HEK293 (cell line): ENCODE data around the gene AQP12A.

ENCODE experiments used
- CTCF ChIA-PET: fragments of 350-600 bp; formaldehyde crosslinking; extraction: SDS; loops from one replicate; lab custom pipeline; 2021; ENCODE audit warnings: antibody characterized with exemption; lab: Yijun Ruan, JAX
- POLR2A ChIA-PET: fragments of 300-600 bp; formaldehyde crosslinking; extraction: SDS; loops from one replicate; lab custom pipeline; 2020; ENCODE audit warnings: antibody characterized with exemption, inconsistent platforms; lab: Yijun Ruan, JAX
- H3K27ac ChIP-seq: fragments of 200-500 bp; sonication (Bioruptor generic); 2 replicates; pipeline ENCODE4 v1.5.1; 2014; ENCODE audit warnings: low read depth, low read length, control low read depth, inconsistent platforms; ENCODE audit errors: extremely low read depth
- H3K36me3 ChIP-seq, 2 experiments: fragments of 200-500 bp in 1 of 2; sonication (Bioruptor generic) in 1 of 2; 1 replicate in 1 of 2; 2 replicates in 1 of 2; pipeline ENCODE4 v1.5.1; 2014 to 2017; ENCODE audit warnings: inconsistent platforms in 2 of 2, low read length in 2 of 2; ENCODE audit not compliant: control insufficient read depth in 2 of 2, insufficient read depth in 1 of 2
- H3K4me1 ChIP-seq: fragments of 200-500 bp; sonication (Bioruptor generic); 2 replicates; pipeline ENCODE4 v1.5.1; 2014; ENCODE audit warnings: mild to moderate bottlenecking, low read length, inconsistent platforms; ENCODE audit not compliant: control insufficient read depth, insufficient read depth
- H3K4me3 ChIP-seq: 2 replicates; pipeline ENCODE4 v1.5.1; 2011; ENCODE audit warnings: low read depth, mild to moderate bottlenecking, control low read depth, low read length, moderate library complexity
- H3K9me3 ChIP-seq: fragments of 200-500 bp; sonication (Bioruptor generic); 2 replicates; pipeline ENCODE4 v1.5.1; 2014; ENCODE audit warnings: low read depth, low read length, inconsistent platforms; ENCODE audit not compliant: control insufficient read depth, insufficient read depth
- PRDM1 ChIP-seq: fragments of 450-650 bp; formaldehyde crosslinking; IDR thresholded peaks from 2 replicates; pipeline ENCODE4; 2016; ENCODE audit warnings: missing biosample characterization, missing genetic modification characterization
- RBAK ChIP-seq: fragments of 450-650 bp; formaldehyde crosslinking; IDR thresholded peaks from 2 replicates; pipeline ENCODE4 v1.5.1; 2016; ENCODE audit warnings: missing biosample characterization, missing genetic modification characterization
- SP3 ChIP-seq: fragments of 450-650 bp; formaldehyde crosslinking; IDR thresholded peaks from 2 replicates; pipeline ENCODE4 v1.5.1; 2016; ENCODE audit warnings: missing biosample characterization, missing genetic modification characterization
- ZBTB26 ChIP-seq: fragments of 450-650 bp; formaldehyde crosslinking; optimal IDR thresholded peaks from 2 replicates; pipeline ENCODE3; 2016; ENCODE audit warnings: missing biosample characterization, mild to moderate bottlenecking, missing genetic modification characterization
- ZNF121 ChIP-seq: fragments of 450-650 bp; formaldehyde crosslinking; IDR thresholded peaks from 2 replicates; pipeline ENCODE4 v1.5.1; 2016; ENCODE audit warnings: missing biosample characterization, missing genetic modification characterization
- ZNF148 ChIP-seq: fragments of 450-650 bp; formaldehyde crosslinking; IDR thresholded peaks from 2 replicates; pipeline ENCODE4 v1.5.0; 2017; ENCODE audit warnings: missing biosample characterization, missing genetic modification characterization, borderline replicate concordance
- ZNF175 ChIP-seq: fragments of 450-650 bp; formaldehyde crosslinking; IDR thresholded peaks from 2 replicates; pipeline ENCODE4 v1.5.1; 2016; ENCODE audit warnings: missing biosample characterization, missing genetic modification characterization
- ZNF19 ChIP-seq: fragments of 450-650 bp; formaldehyde crosslinking; IDR thresholded peaks from 2 replicates; pipeline ENCODE4; 2016; ENCODE audit warnings: missing biosample characterization, missing genetic modification characterization, low read depth
- ZNF366 ChIP-seq: fragments of 450-650 bp; formaldehyde crosslinking; conservative IDR thresholded peaks from 2 replicates; pipeline ENCODE4 v1.5.1; 2016; ENCODE audit warnings: missing biosample characterization, missing genetic modification characterization
- ZNF473 ChIP-seq: fragments of 450-650 bp; formaldehyde crosslinking; IDR thresholded peaks from 2 replicates; pipeline ENCODE4 v1.5.1; 2017; ENCODE audit warnings: missing biosample characterization, missing genetic modification characterization
- ZNF514 ChIP-seq: fragments of 450-650 bp; formaldehyde crosslinking; IDR thresholded peaks from 2 replicates; pipeline ENCODE4 v1.5.1; 2016; ENCODE audit warnings: missing biosample characterization, missing genetic modification characterization
- ZNF521 ChIP-seq: fragments of 450-650 bp; formaldehyde crosslinking; IDR thresholded peaks from 2 replicates; pipeline ENCODE4 v1.5.1; 2017; ENCODE audit warnings: missing biosample characterization, mild to moderate bottlenecking, missing genetic modification characterization
- ZNF561 ChIP-seq: fragments of 450-650 bp; IDR thresholded peaks from 2 replicates; pipeline ENCODE4 v1.5.1; 2018; ENCODE audit warnings: missing biosample characterization, missing genetic modification characterization, borderline replicate concordance
- ZNF585B ChIP-seq: fragments of 450-650 bp; formaldehyde crosslinking; IDR thresholded peaks from 2 replicates; pipeline ENCODE4 v1.5.1; 2016; ENCODE audit warnings: missing biosample characterization, missing genetic modification characterization
- ZNF76 ChIP-seq: fragments of 450-650 bp; formaldehyde crosslinking; IDR thresholded peaks from 2 replicates; pipeline ENCODE4; 2016; ENCODE audit warnings: low read depth, missing biosample characterization, missing genetic modification characterization, borderline replicate concordance
- TF ChIP-seq, protein P1 (sequence below): fragments of 450-650 bp; IDR thresholded peaks from 2 replicates; pipeline ENCODE4 v1.5.1; 2018; ENCODE audit warnings: missing biosample characterization, missing genetic modification characterization
- TF ChIP-seq, protein P2 (sequence below): fragments of 450-650 bp; formaldehyde crosslinking; IDR thresholded peaks from 2 replicates; pipeline ENCODE4 v1.5.1; 2016; ENCODE audit warnings: missing biosample characterization, missing genetic modification characterization
- TF ChIP-seq, protein P3 (sequence below): fragments of 450-650 bp; formaldehyde crosslinking; IDR thresholded peaks from 2 replicates; pipeline ENCODE4 v1.5.1; 2016; ENCODE audit warnings: missing biosample characterization, missing genetic modification characterization
- TF ChIP-seq, protein P4 (sequence below): fragments of 450-650 bp; formaldehyde crosslinking; IDR thresholded peaks from 2 replicates; pipeline ENCODE4 v1.5.1; 2016; ENCODE audit warnings: missing biosample characterization, missing genetic modification characterization

Gene AQP12A

GRCh38 chr2:240704651-240705050 lies 13.0 kb downstream of the AQP12A start:
- ChIA-PET POLR2A (no interaction called here), CTCF (interaction anchor here (0.6 kb wide), 1 partner anchor 21 kb away, joined by 6 read pairs; no protein-coding TSS in a partner anchor)
- H3K9me3 ChIP-seq = no peaks in the 10 kb centered on the region
- TF ChIP-seq, protein P1, sequence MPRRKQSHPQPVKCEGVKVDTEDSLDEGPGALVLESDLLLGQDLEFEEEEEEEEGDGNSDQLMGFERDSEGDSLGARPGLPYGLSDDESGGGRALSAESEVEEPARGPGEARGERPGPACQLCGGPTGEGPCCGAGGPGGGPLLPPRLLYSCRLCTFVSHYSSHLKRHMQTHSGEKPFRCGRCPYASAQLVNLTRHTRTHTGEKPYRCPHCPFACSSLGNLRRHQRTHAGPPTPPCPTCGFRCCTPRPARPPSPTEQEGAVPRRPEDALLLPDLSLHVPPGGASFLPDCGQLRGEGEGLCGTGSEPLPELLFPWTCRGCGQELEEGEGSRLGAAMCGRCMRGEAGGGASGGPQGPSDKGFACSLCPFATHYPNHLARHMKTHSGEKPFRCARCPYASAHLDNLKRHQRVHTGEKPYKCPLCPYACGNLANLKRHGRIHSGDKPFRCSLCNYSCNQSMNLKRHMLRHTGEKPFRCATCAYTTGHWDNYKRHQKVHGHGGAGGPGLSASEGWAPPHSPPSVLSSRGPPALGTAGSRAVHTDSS (tag by site-specific recombination) = no peak
- no peak for TF ChIP-seq ZNF366 (tag by site-specific recombination)
- no peak for TF ChIP-seq ZNF76 (tag by site-specific recombination)
- TF ChIP-seq, protein P2, sequence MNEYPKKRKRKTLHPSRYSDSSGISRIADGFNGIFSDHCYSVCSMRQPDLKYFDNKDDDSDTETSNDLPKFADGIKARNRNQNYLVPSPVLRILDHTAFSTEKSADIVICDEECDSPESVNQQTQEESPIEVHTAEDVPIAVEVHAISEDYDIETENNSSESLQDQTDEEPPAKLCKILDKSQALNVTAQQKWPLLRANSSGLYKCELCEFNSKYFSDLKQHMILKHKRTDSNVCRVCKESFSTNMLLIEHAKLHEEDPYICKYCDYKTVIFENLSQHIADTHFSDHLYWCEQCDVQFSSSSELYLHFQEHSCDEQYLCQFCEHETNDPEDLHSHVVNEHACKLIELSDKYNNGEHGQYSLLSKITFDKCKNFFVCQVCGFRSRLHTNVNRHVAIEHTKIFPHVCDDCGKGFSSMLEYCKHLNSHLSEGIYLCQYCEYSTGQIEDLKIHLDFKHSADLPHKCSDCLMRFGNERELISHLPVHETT (tag by site-specific recombination) = no peak
- no peak for TF ChIP-seq ZNF521 (tag by site-specific recombination)
- TF ChIP-seq, protein P3, sequence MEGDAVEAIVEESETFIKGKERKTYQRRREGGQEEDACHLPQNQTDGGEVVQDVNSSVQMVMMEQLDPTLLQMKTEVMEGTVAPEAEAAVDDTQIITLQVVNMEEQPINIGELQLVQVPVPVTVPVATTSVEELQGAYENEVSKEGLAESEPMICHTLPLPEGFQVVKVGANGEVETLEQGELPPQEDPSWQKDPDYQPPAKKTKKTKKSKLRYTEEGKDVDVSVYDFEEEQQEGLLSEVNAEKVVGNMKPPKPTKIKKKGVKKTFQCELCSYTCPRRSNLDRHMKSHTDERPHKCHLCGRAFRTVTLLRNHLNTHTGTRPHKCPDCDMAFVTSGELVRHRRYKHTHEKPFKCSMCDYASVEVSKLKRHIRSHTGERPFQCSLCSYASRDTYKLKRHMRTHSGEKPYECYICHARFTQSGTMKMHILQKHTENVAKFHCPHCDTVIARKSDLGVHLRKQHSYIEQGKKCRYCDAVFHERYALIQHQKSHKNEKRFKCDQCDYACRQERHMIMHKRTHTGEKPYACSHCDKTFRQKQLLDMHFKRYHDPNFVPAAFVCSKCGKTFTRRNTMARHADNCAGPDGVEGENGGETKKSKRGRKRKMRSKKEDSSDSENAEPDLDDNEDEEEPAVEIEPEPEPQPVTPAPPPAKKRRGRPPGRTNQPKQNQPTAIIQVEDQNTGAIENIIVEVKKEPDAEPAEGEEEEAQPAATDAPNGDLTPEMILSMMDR (tag by site-specific recombination) = no peak
- no peak for TF ChIP-seq SP3
- TF ChIP-seq PRDM1 = no peak
- TF ChIP-seq ZNF514 = no peak
- TF ChIP-seq ZNF175 (tag by site-specific recombination) = no peak
- TF ChIP-seq RBAK (tag by site-specific recombination) = no peak
- TF ChIP-seq ZBTB26 (tag by site-specific recombination) = no peak
- TF ChIP-seq ZNF121 (tag by site-specific recombination) = no peak
- TF ChIP-seq, protein P4, sequence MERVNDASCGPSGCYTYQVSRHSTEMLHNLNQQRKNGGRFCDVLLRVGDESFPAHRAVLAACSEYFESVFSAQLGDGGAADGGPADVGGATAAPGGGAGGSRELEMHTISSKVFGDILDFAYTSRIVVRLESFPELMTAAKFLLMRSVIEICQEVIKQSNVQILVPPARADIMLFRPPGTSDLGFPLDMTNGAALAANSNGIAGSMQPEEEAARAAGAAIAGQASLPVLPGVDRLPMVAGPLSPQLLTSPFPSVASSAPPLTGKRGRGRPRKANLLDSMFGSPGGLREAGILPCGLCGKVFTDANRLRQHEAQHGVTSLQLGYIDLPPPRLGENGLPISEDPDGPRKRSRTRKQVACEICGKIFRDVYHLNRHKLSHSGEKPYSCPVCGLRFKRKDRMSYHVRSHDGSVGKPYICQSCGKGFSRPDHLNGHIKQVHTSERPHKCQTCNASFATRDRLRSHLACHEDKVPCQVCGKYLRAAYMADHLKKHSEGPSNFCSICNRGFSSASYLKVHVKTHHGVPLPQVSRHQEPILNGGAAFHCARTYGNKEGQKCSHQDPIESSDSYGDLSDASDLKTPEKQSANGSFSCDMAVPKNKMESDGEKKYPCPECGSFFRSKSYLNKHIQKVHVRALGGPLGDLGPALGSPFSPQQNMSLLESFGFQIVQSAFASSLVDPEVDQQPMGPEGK (tag by site-specific recombination) = no peak
- no peak for TF ChIP-seq ZNF473 (tag by site-specific recombination)
- no peak for TF ChIP-seq ZNF148 (tag by site-specific recombination)
- no peak for TF ChIP-seq ZNF561
- no peak for TF ChIP-seq ZNF19 (tag by site-specific recombination)
- TF ChIP-seq ZNF585B (tag by site-specific recombination) = no peak
- no peak overlapping the region for H3K4me3 ChIP-seq
- no peak overlapping the region for H3K27ac ChIP-seq
- H3K36me3 ChIP-seq = no peaks in the 10 kb centered on the region
- no peaks in the 10 kb centered on the region for H3K4me1 ChIP-seq
